CD4-positive, CD25-positive, alpha-beta regulatory T cell (primary cell): ENCODE measurements around the gene TREH. TPM values are rescaled to one million over a fixed set of nuclear protein-coding genes. Genes with fewer than 3 reads are reported as not detected.

ENCODE experiments used
- ATAC-seq, 2 donors: fragments of 150-1000 bp; cut with Tn5 transposase; one replicate each; pipeline ENCODE4 v1.10.0; 2021; ENCODE audit warnings: low read depth in 2 of 2, moderate number of reproducible peaks in 2 of 2, moderate library complexity in 1 of 2
- DNase-seq, 3 donors: peaks; one replicate each; pipeline versions ENCODE4 v3.0.0 to v3.0.0-alpha.2; 2012 to 2022; ENCODE audit warnings: mixed read lengths in 1 of 3
- H3K27ac ChIP-seq: one replicate; pipeline ENCODE4 v1.7.0; 2013; ENCODE audit warnings: mild to moderate bottlenecking, low read length; ENCODE audit not compliant: insufficient read depth, poor library complexity, severe bottlenecking
- H3K27me3 ChIP-seq: one replicate; pipeline ENCODE4 v1.7.0; 2013; ENCODE audit warnings: low read length; ENCODE audit not compliant: control insufficient read depth, insufficient read depth
- H3K36me3 ChIP-seq: one replicate; pipeline ENCODE4 v1.7.0; 2013; ENCODE audit warnings: mild to moderate bottlenecking, low read length, moderate library complexity; ENCODE audit not compliant: control insufficient read depth, insufficient read depth
- H3K4me1 ChIP-seq: 2 replicates; pipeline ENCODE4 v1.7.0; 2013; ENCODE audit warnings: mild to moderate bottlenecking, low read length; ENCODE audit not compliant: insufficient read depth, control insufficient read depth, poor library complexity, severe bottlenecking
- H3K4me3 ChIP-seq: one replicate; pipeline ENCODE4 v1.7.0; 2013; ENCODE audit warnings: low read depth, mild to moderate bottlenecking, low read length, moderate library complexity
- H3K9me3 ChIP-seq, 2 experiments: 1 replicate in 1 of 2; 2 replicates in 1 of 2; pipeline ENCODE4 v1.7.0; 2013; ENCODE audit warnings: low read length in 2 of 2, mild to moderate bottlenecking in 1 of 2, moderate library complexity in 1 of 2; ENCODE audit not compliant: control insufficient read depth in 2 of 2
- H3K27ac Mint-ChIP-seq, 3 donors: one replicate each; pipeline ENCODE4 v1.8.0; 2020 to 2022; ENCODE audit warnings: mild to moderate bottlenecking in 3 of 3, mixed read lengths in 3 of 3, moderate library complexity in 2 of 3
- H3K27me3 Mint-ChIP-seq: one replicate; pipeline ENCODE4 v1.8.0; 2022; ENCODE audit warnings: mild to moderate bottlenecking, mixed read lengths
- H3K36me3 Mint-ChIP-seq: one replicate; pipeline ENCODE4 v1.8.0; 2020; ENCODE audit warnings: mixed read lengths
- H3K4me1 Mint-ChIP-seq, 4 donors: one replicate each; pipeline ENCODE4 v1.8.0; 2020 to 2022; ENCODE audit warnings: mixed read lengths in 4 of 4, mild to moderate bottlenecking in 1 of 4
- H3K4me3 Mint-ChIP-seq, 4 donors: one replicate each; pipeline ENCODE4 v1.8.0; 2020 to 2022; ENCODE audit warnings: mild to moderate bottlenecking in 4 of 4, mixed read lengths in 4 of 4, moderate library complexity in 3 of 4
- H3K9me3 Mint-ChIP-seq, 7 donors: one replicate each; pipeline ENCODE4 v1.8.0; 2020 to 2022; ENCODE audit warnings: mixed read lengths in 7 of 7, mild to moderate bottlenecking in 3 of 7, moderate library complexity in 2 of 7
- polyA plus RNA-seq, 4 donors: library from polyadenylated mRNA; unstranded; fragments of 300-500 nt; fragmentation: Illumina TruSeq; gene quantifications; one replicate each; pipeline ENCODE4 v1.2.3, GENCODE V29; 2021
- total RNA-seq: library from RNA; stranded (reverse); gene quantifications from one replicate; pipeline ENCODE4 v1.2.3, GENCODE V29; 2022

The TREH gene
- total and polyA plus RNA-seq, 5 donors from 2014 or later = not detected

DNA sequence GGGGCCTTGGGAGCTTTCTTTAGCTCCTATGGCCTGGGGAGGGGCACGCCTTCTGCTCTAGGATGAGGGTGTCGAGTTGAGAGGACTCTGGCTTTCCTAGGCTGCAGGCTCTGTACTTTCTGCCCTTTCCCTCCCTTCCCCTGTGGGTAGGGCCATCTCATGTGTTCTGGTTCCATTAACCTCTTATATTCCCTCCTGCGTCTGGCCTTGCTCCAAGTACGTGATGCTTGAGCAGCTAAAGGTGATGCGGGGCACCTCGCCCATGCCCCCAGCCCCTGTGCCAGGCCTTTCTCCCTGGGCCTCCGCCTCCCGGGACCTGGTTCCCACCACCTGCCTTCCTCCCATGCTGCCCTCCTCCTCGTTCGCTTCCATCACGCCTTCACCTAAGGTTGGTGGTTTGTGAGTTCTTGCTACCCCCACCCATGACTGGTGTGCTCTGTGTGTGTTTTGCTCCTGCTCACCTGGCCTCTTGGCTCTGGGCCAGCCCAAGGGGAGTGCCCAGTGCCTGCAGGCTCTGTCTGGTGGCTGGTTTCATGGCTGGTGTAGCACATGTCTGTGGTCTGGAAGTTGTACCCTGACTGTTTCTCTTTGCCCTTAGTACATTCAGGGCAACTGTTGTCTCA, 37.9 kb downstream of the TREH start:
- no peak for DNase-seq
- H3K27ac ChIP-seq = no peak overlapping the region
- H3K9me3 ChIP-seq = no peaks in the 10 kb centered on the region
- Mint-ChIP-seq H3K27me3 (peaks cover 4% of the 10 kb centered on the region), H3K4me3 (no peak overlapping the region), H3K9me3 (no peaks in the 10 kb centered on the region), H3K36me3 (no peaks in the 10 kb centered on the region), H3K27ac (no peak overlapping the region), H3K4me1 (no peaks in the 10 kb centered on the region)
- ATAC-seq = no peak
- no peaks in the 10 kb centered on the region for H3K27me3 ChIP-seq
- H3K4me1 ChIP-seq = no peaks in the 10 kb centered on the region
- no peak overlapping the region for H3K4me3 ChIP-seq
- no peaks in the 10 kb centered on the region for H3K36me3 ChIP-seq

DNA sequence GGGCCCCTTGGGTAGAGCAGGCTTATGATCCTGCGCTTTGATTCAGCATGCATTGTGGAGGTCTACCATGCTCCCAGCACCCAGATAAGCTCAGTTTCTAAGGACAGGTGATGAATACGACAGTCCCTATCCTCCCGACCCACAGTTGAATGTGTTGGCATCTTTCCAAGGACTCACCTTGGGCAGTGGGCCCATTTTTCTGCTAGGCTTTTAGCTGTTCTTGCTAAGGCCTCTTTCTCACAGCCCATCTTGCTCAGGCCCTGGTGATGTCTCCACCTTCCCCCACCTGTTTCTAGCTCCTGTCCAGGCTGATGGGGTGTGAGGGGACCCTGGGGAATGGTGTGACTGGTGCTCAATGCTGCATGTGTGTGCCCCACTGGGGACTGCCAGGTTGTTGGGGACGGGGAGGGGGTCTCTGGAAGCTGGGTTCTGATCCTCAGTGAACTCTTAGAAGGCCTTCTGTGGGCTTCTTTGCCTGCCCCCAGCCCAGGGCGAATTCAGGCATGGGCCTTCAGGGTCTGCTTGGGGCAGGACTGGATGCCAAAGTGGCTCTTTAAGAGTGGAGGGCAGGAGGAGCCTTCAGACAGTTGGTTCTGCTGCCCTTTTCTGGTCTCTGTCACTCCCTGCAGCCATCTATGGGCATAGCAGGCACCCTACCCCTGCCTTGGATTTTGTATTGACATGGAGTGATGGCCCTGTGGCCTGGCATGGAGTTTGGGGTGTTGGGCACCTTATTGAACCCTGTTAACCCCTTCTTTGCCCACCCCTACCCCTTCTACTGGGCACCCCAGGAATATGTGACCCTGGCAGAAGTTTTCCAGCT, 38.9 kb downstream of the TREH start:
- no peaks in the 10 kb centered on the region for H3K36me3 ChIP-seq
- DNase-seq (no peak), ATAC-seq (no peak)
- H3K9me3 ChIP-seq = no peaks in the 10 kb centered on the region
- no peaks in the 10 kb centered on the region for H3K4me1 Mint-ChIP-seq
- H3K4me3 Mint-ChIP-seq = no peak overlapping the region
- peaks cover 4% of the 10 kb centered on the region for H3K27me3 Mint-ChIP-seq
- no peaks in the 10 kb centered on the region for H3K9me3 Mint-ChIP-seq
- no peaks in the 10 kb centered on the region for H3K36me3 Mint-ChIP-seq
- no peak overlapping the region for H3K27ac ChIP-seq
- H3K27me3 ChIP-seq = no peaks in the 10 kb centered on the region
- no peak overlapping the region for H3K27ac Mint-ChIP-seq
- H3K4me3 ChIP-seq = no peak overlapping the region
- no peaks in the 10 kb centered on the region for H3K4me1 ChIP-seq

DNA sequence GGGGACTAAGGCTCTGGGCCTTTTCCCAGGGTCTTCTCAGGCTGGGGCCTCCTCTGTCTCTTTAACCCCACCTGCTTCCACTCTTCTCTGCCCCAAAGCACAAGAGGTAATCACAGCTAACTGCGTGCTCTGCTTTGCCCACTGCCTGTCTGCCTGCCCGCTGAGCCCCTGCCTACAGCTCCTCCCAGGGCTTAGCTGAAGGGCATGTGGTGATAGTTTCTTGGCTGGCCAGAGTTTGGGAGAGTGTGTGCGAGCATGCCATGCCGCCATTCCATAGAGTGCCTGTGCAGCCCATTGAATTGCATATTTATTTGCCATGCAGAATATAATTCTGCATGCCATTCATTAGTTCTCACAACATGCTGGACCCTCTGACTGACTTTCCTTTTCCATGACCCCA, 39.6 kb downstream of the TREH start:
- Mint-ChIP-seq H3K27ac (no peak overlapping the region), H3K4me1 (no peaks in the 10 kb centered on the region), H3K9me3 (no peaks in the 10 kb centered on the region), H3K36me3 (no peaks in the 10 kb centered on the region), H3K4me3 (no peak overlapping the region), H3K27me3 (peaks cover 4% of the 10 kb centered on the region)
- DNase-seq (no peak), ATAC-seq (no peak)
- H3K4me1 ChIP-seq = no peaks in the 10 kb centered on the region
- H3K27ac ChIP-seq = no peak overlapping the region
- no peaks in the 10 kb centered on the region for H3K9me3 ChIP-seq
- H3K36me3 ChIP-seq = no peaks in the 10 kb centered on the region
- H3K27me3 ChIP-seq = no peaks in the 10 kb centered on the region
- H3K4me3 ChIP-seq = no peak overlapping the region

DNA sequence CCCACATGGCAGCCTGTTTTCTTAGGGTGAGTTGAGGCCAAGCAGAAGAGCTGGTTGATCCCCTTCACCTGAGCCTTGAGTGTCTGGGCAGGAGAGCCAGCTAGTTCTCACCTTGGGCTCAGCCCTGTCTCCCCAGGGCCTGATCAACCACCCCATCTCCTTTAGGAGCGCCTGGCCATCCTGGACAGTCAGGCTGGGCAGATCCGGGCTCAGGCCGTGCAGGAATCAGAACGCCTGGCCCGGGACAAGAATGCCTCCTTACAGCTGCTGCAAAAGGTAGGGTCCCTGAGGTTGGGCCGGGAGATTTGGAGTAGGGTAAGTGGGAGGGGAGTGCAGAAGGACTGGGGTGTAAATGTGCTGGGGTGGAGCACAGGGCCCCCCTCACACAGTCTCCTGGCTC, 40.7 kb downstream of the TREH start:
- no peak for ATAC-seq
- no peaks in the 10 kb centered on the region for H3K27me3 ChIP-seq
- Mint-ChIP-seq H3K36me3 (no peaks in the 10 kb centered on the region), H3K4me3 (no peak overlapping the region), H3K9me3 (no peaks in the 10 kb centered on the region), H3K27me3 (peaks cover 4% of the 10 kb centered on the region), H3K4me1 (no peaks in the 10 kb centered on the region), H3K27ac (no peak overlapping the region)
- H3K27ac ChIP-seq = no peak overlapping the region
- no peaks in the 10 kb centered on the region for H3K36me3 ChIP-seq
- DNase-seq = no peak
- H3K9me3 ChIP-seq = no peaks in the 10 kb centered on the region
- H3K4me3 ChIP-seq = no peak overlapping the region
- H3K4me1 ChIP-seq = no peaks in the 10 kb centered on the region

DNA sequence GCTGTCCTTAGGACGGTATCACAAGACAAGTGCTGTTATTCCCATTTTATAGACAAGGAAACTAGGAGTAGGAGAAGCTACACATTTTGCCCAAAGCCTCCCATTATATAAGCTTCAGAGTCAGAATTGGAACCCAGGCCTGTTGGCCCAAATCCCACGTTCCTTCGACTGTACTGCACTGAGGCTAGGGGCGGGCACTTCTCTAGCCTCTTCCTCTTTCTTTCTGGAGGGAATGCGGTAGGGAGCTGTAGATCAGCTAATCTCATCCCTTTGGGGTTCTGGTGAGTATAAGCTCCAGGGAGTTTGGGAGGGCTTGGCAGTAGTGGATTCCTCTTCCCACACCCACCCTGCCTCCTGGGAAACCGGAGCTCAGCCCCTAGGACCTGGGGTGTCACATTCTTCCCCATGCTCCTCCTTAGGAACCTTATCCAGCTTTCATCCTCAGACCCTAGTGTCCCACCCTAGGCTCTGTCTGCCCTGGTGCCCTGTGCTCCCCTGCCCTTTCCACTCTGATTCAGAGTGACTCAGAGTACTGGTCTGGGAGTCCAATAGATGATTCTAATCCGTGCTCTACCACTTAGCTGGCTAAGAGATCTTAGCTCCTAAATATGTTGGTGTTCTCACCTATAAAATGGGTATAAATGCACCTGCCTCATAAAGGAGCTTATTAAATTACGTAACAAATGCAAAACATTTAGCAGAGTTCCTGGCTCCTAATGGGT, 42.7 kb downstream of the TREH start:
- H3K27me3 ChIP-seq = no peaks in the 10 kb centered on the region
- Mint-ChIP-seq H3K27ac (no peak overlapping the region), H3K4me1 (no peaks in the 10 kb centered on the region), H3K36me3 (no peaks in the 10 kb centered on the region), H3K27me3 (peaks cover 8% of the 10 kb centered on the region), H3K9me3 (no peaks in the 10 kb centered on the region), H3K4me3 (no peak overlapping the region)
- no peak for ATAC-seq
- H3K9me3 ChIP-seq = no peaks in the 10 kb centered on the region
- no peaks in the 10 kb centered on the region for H3K4me1 ChIP-seq
- H3K36me3 ChIP-seq = no peaks in the 10 kb centered on the region
- H3K27ac ChIP-seq = no peak overlapping the region
- H3K4me3 ChIP-seq = no peak overlapping the region
- no peak for DNase-seq

DNA sequence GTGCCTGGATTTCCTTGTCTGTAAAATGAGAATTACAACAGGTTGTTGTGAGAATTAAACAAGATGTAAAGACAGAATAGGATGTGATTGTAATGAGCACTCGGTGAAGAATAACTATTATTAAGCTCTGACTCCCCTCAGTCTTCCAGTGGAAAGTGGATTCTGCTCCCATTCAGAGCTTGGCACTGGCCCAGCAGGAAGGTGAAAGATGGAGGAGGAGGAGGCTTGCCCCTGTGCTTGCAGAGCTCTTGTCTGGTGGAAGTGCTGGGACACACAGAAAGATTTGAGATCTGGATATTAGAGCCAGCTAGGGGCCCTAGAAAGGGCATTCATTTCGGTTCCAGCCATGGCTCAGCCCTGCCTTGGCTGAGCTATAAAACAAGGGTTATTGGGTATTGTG, 43.8 kb downstream of the TREH start:
- H3K4me1 Mint-ChIP-seq = no peaks in the 10 kb centered on the region
- no peaks in the 10 kb centered on the region for H3K9me3 ChIP-seq
- H3K27ac ChIP-seq = no peak overlapping the region
- no peak overlapping the region for H3K27ac Mint-ChIP-seq
- no peak overlapping the region for H3K4me3 Mint-ChIP-seq
- ATAC-seq (no peak), DNase-seq (no peak)
- no peaks in the 10 kb centered on the region for H3K36me3 ChIP-seq
- peaks cover 8% of the 10 kb centered on the region for H3K27me3 Mint-ChIP-seq
- no peaks in the 10 kb centered on the region for H3K4me1 ChIP-seq
- H3K27me3 ChIP-seq = no peaks in the 10 kb centered on the region
- no peak overlapping the region for H3K4me3 ChIP-seq
- H3K9me3 Mint-ChIP-seq = no peaks in the 10 kb centered on the region
- H3K36me3 Mint-ChIP-seq = no peaks in the 10 kb centered on the region

DNA sequence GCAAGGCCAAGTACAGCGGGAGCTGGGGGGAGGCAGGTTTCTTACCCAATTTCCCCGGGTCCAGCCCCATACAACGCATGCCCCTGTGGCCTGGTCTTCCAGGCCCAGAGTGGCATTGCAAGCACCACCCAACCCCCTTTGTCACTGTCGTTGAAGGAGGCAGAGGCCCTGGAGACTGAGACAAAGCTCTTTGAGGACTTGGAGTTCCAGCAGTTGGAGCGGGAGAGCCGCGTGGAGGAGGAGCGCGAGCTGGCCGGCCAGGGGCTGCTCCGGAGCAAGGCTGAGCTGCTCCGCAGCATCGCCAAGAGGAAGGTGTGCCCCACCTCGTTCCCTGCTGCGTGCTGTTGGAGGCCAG, 44.2 kb downstream of the TREH start:
- H3K36me3 ChIP-seq = no peaks in the 10 kb centered on the region
- H3K4me1 Mint-ChIP-seq = no peaks in the 10 kb centered on the region
- H3K36me3 Mint-ChIP-seq = no peaks in the 10 kb centered on the region
- ATAC-seq = no peak
- H3K4me3 Mint-ChIP-seq = no peak overlapping the region
- no peaks in the 10 kb centered on the region for H3K27me3 ChIP-seq
- H3K27ac ChIP-seq = no peak overlapping the region
- H3K9me3 ChIP-seq = no peaks in the 10 kb centered on the region
- H3K27me3 Mint-ChIP-seq = peaks cover 8% of the 10 kb centered on the region
- DNase-seq = no peak
- no peaks in the 10 kb centered on the region for H3K9me3 Mint-ChIP-seq
- no peak overlapping the region for H3K4me3 ChIP-seq
- H3K27ac Mint-ChIP-seq = no peak overlapping the region
- no peaks in the 10 kb centered on the region for H3K4me1 ChIP-seq
